HFF-Myc (cell line): ENCODE measurements around the gene U2AF2.

ENCODE experiments used
- DNase-seq: peaks from one replicate; pipeline ENCODE4 v3.0.0-alpha.2; 2011; ENCODE audit warnings: low read depth; ENCODE audit errors: extremely low read depth
- H3K4me3 ChIP-seq: replicated peaks from 2 replicates; pipeline ENCODE4 v1.5.1; 2011; ENCODE audit warnings: low read depth, mild to moderate bottlenecking, control low read depth, low read length
- CTCF ChIP-seq: IDR thresholded peaks from 2 replicates; pipeline ENCODE4 v1.5.1; 2012; ENCODE audit warnings: mild to moderate bottlenecking, low read depth, low read length, control low read depth; ENCODE audit errors: missing control alignments

Gene U2AF2

GRCh38 chr19:55611300-55611982 lies 43.4 kb upstream of the U2AF2 start:
- no peak for TF ChIP-seq CTCF
- no peak for DNase-seq
- H3K4me3 ChIP-seq: no peak overlapping the region

GRCh38 chr19:55611983-55612645 lies 42.7 kb upstream of the U2AF2 start:
- TF ChIP-seq CTCF: no peak
- no peak overlapping the region for H3K4me3 ChIP-seq
- no peak for DNase-seq

- no peak overlapping the region for H3K4me3 ChIP-seq
- no peak for TF ChIP-seq CTCF
- DNase-seq: no peak
These were observed 41.4 kb upstream of the U2AF2 start for GRCh38 chr19:55613396-55613795.

- no peak for DNase-seq
- TF ChIP-seq CTCF: no peak
These were observed 40.7 kb upstream of the U2AF2 start for GRCh38 chr19:55613930-55614710.

GRCh38 chr19:55614711-55615542 lies 39.9 kb upstream of the U2AF2 start:
- DNase-seq: no peak
- no peak for TF ChIP-seq CTCF
- H3K4me3 ChIP-seq: no peak overlapping the region

More at GRCh38 chr19:55613930-55614710, 40.7 kb upstream of the U2AF2 start:
- no peak overlapping the region for H3K4me3 ChIP-seq
